SK-N-SH treated with all-trans-retinoic acid at 6 μM for 48 hours (cell line): Measurements from ENCODE around the gene NMRK1.

Experiments used
- ATAC-seq: fragments of 200-7000 bp; cut with Tn5 transposase; 3 replicates; pipeline ENCODE4 v1.9.1; 2020; ENCODE audit warnings: mild to moderate bottlenecking, moderate library complexity
- ARNTL ChIP-seq: fragments of 450-650 bp; formaldehyde crosslinking; IDR thresholded peaks from 2 replicates; pipeline ENCODE4 v1.5.0; 2020; ENCODE audit warnings: low read depth, mild to moderate bottlenecking, moderate library complexity, borderline replicate concordance
- BACH2 ChIP-seq: fragments of 250-450 bp; sonication (Bioruptor Pico); IDR thresholded peaks from 2 replicates; pipeline ENCODE4 v1.9.0; 2021; ENCODE audit warnings: mild to moderate bottlenecking, borderline replicate concordance
- CSDC2 ChIP-seq: fragments of 250-450 bp; sonication (Bioruptor Pico); IDR thresholded peaks from 2 replicates; pipeline ENCODE4 v1.5.0; 2020; ENCODE audit warnings: mild to moderate bottlenecking, moderate library complexity
- ESRRG ChIP-seq: fragments of 250-450 bp; sonication (Bioruptor Pico); IDR thresholded peaks from 2 replicates; pipeline ENCODE4 v1.6.1; 2021; ENCODE audit warnings: mild to moderate bottlenecking
- GLIS3 ChIP-seq: fragments of 250-450 bp; sonication (Bioruptor Pico); IDR thresholded peaks from 2 replicates; pipeline ENCODE4 v1.5.0; 2020; ENCODE audit warnings: mild to moderate bottlenecking, moderate library complexity
- ISL1 ChIP-seq: fragments of 250-450 bp; sonication (Bioruptor Pico); IDR thresholded peaks from 2 replicates; pipeline ENCODE4 v2.1.2; 2022; ENCODE audit warnings: mild to moderate bottlenecking, moderate library complexity
- OSR1 ChIP-seq: fragments of 250-450 bp; sonication (Bioruptor Pico); IDR thresholded peaks from 2 replicates; pipeline ENCODE4 v1.8.0; 2022; ENCODE audit warnings: moderate library complexity, mild to moderate bottlenecking, inconsistent platforms
- PPARA ChIP-seq: fragments of 250-450 bp; sonication (Bioruptor Pico); IDR thresholded peaks from 2 replicates; pipeline ENCODE4 v1.5.0; 2020; ENCODE audit warnings: mild to moderate bottlenecking, borderline replicate concordance
- RARB ChIP-seq: fragments of 250-450 bp; sonication (Bioruptor Pico); IDR thresholded peaks from 2 replicates; pipeline ENCODE4 v1.8.0; 2021; ENCODE audit warnings: mild to moderate bottlenecking, moderate library complexity
- SNAI2 ChIP-seq: fragments of 250-450 bp; sonication (Bioruptor Pico); IDR thresholded peaks from 2 replicates; pipeline ENCODE4 v1.5.0; 2020; ENCODE audit warnings: mild to moderate bottlenecking, moderate library complexity
- TCF4 ChIP-seq: fragments of 250-450 bp; sonication (Bioruptor Pico); IDR thresholded peaks from 2 replicates; pipeline ENCODE4 v1.8.0; 2021; ENCODE audit warnings: mild to moderate bottlenecking, moderate library complexity, borderline replicate concordance
- TOX ChIP-seq: fragments of 250-450 bp; sonication (Bioruptor Pico); IDR thresholded peaks from 2 replicates; pipeline ENCODE4 v1.8.0; 2021; ENCODE audit warnings: mild to moderate bottlenecking, moderate library complexity, borderline replicate concordance
- ZC3H10 ChIP-seq: fragments of 250-450 bp; sonication (Bioruptor Pico); IDR thresholded peaks from 2 replicates; pipeline ENCODE4 v1.5.1; 2021; ENCODE audit warnings: mild to moderate bottlenecking, moderate library complexity
- ZFP3 ChIP-seq: fragments of 250-450 bp; sonication (Bioruptor Pico); IDR thresholded peaks from 2 replicates; pipeline ENCODE4 v1.5.0; 2020; ENCODE audit warnings: mild to moderate bottlenecking, moderate library complexity
- ZFP30 ChIP-seq: fragments of 450-650 bp; formaldehyde crosslinking; IDR thresholded peaks from 2 replicates; pipeline ENCODE4 v1.5.0; 2022; ENCODE audit warnings: mild to moderate bottlenecking, moderate library complexity
- ZNF565 ChIP-seq: fragments of 450-650 bp; formaldehyde crosslinking; conservative IDR thresholded peaks from 2 replicates; pipeline ENCODE4 v1.5.0; 2020; ENCODE audit warnings: low read depth, mild to moderate bottlenecking, moderate library complexity
- ZNF70 ChIP-seq: fragments of 450-650 bp; formaldehyde crosslinking; IDR thresholded peaks from 2 replicates; pipeline ENCODE4 v1.5.0; 2020; ENCODE audit warnings: mild to moderate bottlenecking, moderate library complexity
- ZNF8 ChIP-seq: fragments of 450-650 bp; formaldehyde crosslinking; IDR thresholded peaks from 2 replicates; pipeline ENCODE4 v1.5.0; 2020; ENCODE audit warnings: mild to moderate bottlenecking, moderate library complexity
- TF ChIP-seq, protein P1 (sequence below): fragments of 250-450 bp; sonication (Bioruptor Pico); IDR thresholded peaks from 2 replicates; pipeline ENCODE4 v1.5.0; 2020; ENCODE audit warnings: mild to moderate bottlenecking, moderate library complexity
- TF ChIP-seq, protein P2 (sequence below): fragments of 250-450 bp; sonication (Bioruptor Pico); IDR thresholded peaks from 2 replicates; pipeline ENCODE4 v1.8.0; 2020; ENCODE audit warnings: mild to moderate bottlenecking, moderate library complexity, borderline replicate concordance
- TF ChIP-seq, protein P3 (sequence below): fragments of 250-450 bp; sonication (Bioruptor Pico); IDR thresholded peaks from 2 replicates; pipeline ENCODE4 v1.5.1; 2021; ENCODE audit warnings: mild to moderate bottlenecking, moderate library complexity
- TF ChIP-seq, protein P4 (sequence below): fragments of 250-450 bp; sonication (Bioruptor Pico); IDR thresholded peaks from 2 replicates; pipeline ENCODE4 v1.5.1; 2020; ENCODE audit warnings: low read depth, mild to moderate bottlenecking, moderate library complexity

Gene NMRK1

DNA sequence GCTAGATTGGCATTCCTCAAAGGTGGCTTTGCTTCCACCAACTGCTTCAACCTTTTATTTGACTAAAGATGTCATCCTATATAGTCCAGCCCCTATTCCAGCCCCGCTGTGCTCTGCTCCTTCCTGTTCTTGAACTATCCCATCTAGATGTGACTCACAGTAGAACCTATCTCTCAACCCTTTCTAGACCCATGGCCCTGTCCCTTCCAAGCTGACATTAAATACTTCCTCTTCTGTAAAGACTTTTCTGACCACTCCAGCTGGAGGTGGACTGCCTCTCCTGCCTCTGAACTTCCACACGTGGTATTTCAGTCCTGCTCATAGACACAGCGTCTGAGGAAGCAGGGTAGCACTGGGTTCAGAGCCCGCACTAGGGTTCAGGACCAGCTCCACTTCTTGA is 32.7 kb upstream of the NMRK1 start (continued):
- TF ChIP-seq ZNF565 = no peak

DNA sequence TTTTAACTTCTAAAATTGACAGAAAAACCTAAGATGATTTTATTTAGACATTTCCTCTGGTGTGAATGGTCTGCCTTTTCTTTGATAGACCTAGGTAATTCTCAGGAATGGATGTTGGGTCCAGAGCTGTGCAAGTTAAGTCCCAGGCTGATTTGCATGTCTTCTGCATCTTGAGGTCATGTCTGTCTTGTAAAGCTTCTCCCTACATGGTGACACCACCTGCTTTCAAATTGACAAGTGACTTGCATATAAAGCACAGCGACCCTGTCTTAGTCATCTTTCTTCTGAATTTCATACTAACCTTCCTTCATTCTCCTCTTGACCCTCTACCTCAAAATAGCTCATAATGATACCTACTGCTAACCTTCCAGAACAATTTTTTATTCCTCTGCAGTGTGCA is 29.6 kb upstream of the NMRK1 start:
- TF ChIP-seq CSDC2 (CRISPR knock-in tag) (no peak), ZFP3 (CRISPR knock-in tag) (no peak), RARB (no peak), ZNF8 (CRISPR knock-in tag) (no peak), ESRRG (CRISPR knock-in tag) (no peak), TCF4 (no peak), BACH2 (no peak), ZFP30 (no peak), ARNTL (CRISPR knock-in tag) (no peak), SNAI2 (CRISPR knock-in tag) (no peak), TOX (no peak), GLIS3 (CRISPR knock-in tag) (no peak)
- TF ChIP-seq, protein P1, sequence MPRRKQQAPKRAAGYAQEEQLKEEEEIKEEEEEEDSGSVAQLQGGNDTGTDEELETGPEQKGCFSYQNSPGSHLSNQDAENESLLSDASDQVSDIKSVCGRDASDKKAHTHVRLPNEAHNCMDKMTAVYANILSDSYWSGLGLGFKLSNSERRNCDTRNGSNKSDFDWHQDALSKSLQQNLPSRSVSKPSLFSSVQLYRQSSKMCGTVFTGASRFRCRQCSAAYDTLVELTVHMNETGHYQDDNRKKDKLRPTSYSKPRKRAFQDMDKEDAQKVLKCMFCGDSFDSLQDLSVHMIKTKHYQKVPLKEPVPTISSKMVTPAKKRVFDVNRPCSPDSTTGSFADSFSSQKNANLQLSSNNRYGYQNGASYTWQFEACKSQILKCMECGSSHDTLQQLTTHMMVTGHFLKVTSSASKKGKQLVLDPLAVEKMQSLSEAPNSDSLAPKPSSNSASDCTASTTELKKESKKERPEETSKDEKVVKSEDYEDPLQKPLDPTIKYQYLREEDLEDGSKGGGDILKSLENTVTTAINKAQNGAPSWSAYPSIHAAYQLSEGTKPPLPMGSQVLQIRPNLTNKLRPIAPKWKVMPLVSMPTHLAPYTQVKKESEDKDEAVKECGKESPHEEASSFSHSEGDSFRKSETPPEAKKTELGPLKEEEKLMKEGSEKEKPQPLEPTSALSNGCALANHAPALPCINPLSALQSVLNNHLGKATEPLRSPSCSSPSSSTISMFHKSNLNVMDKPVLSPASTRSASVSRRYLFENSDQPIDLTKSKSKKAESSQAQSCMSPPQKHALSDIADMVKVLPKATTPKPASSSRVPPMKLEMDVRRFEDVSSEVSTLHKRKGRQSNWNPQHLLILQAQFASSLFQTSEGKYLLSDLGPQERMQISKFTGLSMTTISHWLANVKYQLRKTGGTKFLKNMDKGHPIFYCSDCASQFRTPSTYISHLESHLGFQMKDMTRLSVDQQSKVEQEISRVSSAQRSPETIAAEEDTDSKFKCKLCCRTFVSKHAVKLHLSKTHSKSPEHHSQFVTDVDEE (CRISPR knock-in tag) = no peak
- TF ChIP-seq, protein P2, sequence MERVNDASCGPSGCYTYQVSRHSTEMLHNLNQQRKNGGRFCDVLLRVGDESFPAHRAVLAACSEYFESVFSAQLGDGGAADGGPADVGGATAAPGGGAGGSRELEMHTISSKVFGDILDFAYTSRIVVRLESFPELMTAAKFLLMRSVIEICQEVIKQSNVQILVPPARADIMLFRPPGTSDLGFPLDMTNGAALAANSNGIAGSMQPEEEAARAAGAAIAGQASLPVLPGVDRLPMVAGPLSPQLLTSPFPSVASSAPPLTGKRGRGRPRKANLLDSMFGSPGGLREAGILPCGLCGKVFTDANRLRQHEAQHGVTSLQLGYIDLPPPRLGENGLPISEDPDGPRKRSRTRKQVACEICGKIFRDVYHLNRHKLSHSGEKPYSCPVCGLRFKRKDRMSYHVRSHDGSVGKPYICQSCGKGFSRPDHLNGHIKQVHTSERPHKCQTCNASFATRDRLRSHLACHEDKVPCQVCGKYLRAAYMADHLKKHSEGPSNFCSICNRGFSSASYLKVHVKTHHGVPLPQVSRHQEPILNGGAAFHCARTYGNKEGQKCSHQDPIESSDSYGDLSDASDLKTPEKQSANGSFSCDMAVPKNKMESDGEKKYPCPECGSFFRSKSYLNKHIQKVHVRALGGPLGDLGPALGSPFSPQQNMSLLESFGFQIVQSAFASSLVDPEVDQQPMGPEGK (CRISPR knock-in tag) = no peak
- TF ChIP-seq, protein P3, sequence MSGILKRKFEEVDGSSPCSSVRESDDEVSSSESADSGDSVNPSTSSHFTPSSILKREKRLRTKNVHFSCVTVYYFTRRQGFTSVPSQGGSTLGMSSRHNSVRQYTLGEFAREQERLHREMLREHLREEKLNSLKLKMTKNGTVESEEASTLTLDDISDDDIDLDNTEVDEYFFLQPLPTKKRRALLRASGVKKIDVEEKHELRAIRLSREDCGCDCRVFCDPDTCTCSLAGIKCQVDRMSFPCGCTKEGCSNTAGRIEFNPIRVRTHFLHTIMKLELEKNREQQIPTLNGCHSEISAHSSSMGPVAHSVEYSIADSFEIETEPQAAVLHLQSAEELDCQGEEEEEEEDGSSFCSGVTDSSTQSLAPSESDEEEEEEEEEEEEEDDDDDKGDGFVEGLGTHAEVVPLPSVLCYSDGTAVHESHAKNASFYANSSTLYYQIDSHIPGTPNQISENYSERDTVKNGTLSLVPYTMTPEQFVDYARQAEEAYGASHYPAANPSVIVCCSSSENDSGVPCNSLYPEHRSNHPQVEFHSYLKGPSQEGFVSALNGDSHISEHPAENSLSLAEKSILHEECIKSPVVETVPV = no peak
- TF ChIP-seq, protein P4, sequence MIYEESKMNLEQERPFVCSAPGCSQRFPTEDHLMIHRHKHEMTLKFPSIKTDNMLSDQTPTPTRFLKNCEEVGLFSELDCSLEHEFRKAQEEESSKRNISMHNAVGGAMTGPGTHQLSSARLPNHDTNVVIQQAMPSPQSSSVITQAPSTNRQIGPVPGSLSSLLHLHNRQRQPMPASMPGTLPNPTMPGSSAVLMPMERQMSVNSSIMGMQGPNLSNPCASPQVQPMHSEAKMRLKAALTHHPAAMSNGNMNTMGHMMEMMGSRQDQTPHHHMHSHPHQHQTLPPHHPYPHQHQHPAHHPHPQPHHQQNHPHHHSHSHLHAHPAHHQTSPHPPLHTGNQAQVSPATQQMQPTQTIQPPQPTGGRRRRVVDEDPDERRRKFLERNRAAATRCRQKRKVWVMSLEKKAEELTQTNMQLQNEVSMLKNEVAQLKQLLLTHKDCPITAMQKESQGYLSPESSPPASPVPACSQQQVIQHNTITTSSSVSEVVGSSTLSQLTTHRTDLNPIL = no peak
- no peak for ATAC-seq

DNA sequence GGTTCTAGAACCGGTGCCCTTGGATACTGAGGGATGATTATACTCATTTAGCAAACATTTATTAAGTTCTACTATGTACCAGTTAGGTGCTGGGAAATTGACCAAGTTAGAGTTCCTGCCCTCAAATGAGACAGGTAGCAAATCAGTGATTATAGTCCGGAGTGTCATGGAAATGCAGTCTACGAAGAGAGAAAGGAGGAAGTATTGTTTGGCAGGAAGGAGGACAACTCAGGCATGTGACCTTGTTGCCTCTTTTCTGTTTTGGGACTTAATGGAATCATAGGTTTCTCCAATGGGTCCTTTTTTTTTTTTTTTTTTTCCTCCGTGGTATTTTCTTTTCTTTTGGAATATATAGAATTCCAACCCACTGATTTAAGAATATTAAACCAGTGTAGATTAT is 28.4 kb upstream of the NMRK1 start:
- TF ChIP-seq GLIS3 (CRISPR knock-in tag) (no peak), ZNF8 (CRISPR knock-in tag) (no peak), TCF4 (no peak), ZFP3 (CRISPR knock-in tag) (no peak), ESRRG (CRISPR knock-in tag) (no peak), ZNF70 (CRISPR knock-in tag) (no peak), ISL1 (CRISPR knock-in tag) (no peak), ZC3H10 (CRISPR knock-in tag) (no peak), BACH2 (no peak), RARB (no peak)
- no peak for ATAC-seq

DNA sequence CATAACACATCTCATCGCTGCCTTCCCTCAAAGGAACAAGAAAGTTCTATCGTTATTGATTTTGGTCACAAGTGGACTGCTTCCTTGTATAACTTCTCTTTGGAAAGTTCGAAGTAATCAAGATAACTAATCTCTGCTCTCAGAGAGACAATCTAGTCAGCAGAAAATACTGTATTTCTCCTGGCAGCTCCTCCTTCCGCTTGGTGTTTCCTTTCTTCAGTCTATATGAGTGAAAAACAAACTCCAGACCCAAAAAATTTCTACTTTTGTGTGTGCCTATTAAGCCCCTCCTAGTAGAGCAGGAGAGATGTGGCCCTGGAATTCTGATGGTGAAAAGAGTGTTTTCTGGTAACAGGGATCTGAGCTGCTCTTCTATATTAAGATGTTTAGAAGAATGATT is 24.8 kb upstream of the NMRK1 start:
- TF ChIP-seq SNAI2 (CRISPR knock-in tag) (no peak), OSR1 (CRISPR knock-in tag) (no peak), ZFP30 (no peak), ZC3H10 (CRISPR knock-in tag) (no peak), ZNF70 (CRISPR knock-in tag) (no peak), BACH2 (no peak), TOX (no peak), TCF4 (no peak), ARNTL (CRISPR knock-in tag) (no peak), ZFP3 (CRISPR knock-in tag) (no peak), CSDC2 (CRISPR knock-in tag) (no peak), RARB (no peak), PPARA (CRISPR knock-in tag) (no peak)
- TF ChIP-seq, protein P1 (CRISPR knock-in tag) = no peak
- TF ChIP-seq, protein P4 = no peak
- TF ChIP-seq, protein P2 (CRISPR knock-in tag) = no peak
- ATAC-seq = no peak
